ENCODE data around the gene NDUFA13.

DNA sequence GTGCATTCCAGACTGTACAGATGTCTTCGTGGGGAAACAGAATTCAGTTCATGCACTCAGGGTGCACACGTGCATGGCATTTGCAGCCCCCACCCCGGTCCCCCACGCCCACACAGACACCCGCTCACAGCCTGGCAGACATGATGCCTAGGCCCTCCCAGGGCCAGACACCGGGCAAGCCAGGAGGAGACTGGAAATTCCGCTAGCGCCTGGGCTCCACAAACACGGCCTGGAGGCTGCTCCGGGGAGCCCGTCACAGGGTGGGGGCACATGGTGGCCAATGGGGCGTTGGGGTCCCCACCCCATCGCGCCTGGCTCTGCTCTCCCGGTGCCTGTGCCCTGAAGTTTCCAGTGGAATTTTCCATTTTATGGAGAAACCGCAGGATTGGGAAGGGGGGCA, 25.6 kb downstream of the NDUFA13 start:
- no peak for TF ChIP-seq CTCF (IDR thresholded peaks at IDR 0.05; ENCODE audit: poor library complexity, severe bottlenecking)
- no peak for TF ChIP-seq RAD21 (conservative IDR thresholded peaks at IDR 0.05)
